ENCODE data around the gene PPP3R1.

PPP3R1 gene

GRCh38 chr2:68258851-68259250 lies 6.5 kb upstream of the PPP3R1 start:
- no peak for DNase-seq (ENCODE audit: low read depth in 2 of 2)

GRCh38 chr2:68256093-68256450 lies 3.7 kb upstream of the PPP3R1 start:
- DNase-seq (ENCODE audit: low read depth in 2 of 2), result no peak

- DNase-seq (ENCODE audit: low read depth in 2 of 2), result no peak
Observed at GRCh38 chr2:68253219-68254068, 1.1 kb upstream of the PPP3R1 start.

GRCh38 chr2:68251855-68252399 lies 405 bp downstream of the PPP3R1 start:
- peak; percentile 22 for DNase-seq (ENCODE audit: low read depth in 2 of 2)

- peak; percentile 42 to 59 for DNase-seq (ENCODE audit: low read depth in 2 of 2)
Observed at GRCh38 chr2:68251187-68251854, 1.0 kb downstream of the PPP3R1 start.

GRCh38 chr2:68250652-68251186 lies 1.6 kb downstream of the PPP3R1 start:
- no peak for DNase-seq (ENCODE audit: low read depth in 2 of 2)

- DNase-seq (ENCODE audit: low read depth in 2 of 2), result no peak
Observed at GRCh38 chr2:68250196-68250595, 2.1 kb downstream of the PPP3R1 start.

- no peak for DNase-seq (ENCODE audit: low read depth in 2 of 2)
Observed at GRCh38 chr2:68248806-68249205, 3.5 kb downstream of the PPP3R1 start.

- no peak for DNase-seq (ENCODE audit: low read depth in 2 of 2)
Observed at GRCh38 chr2:68248361-68248760, 4.0 kb downstream of the PPP3R1 start.

- DNase-seq (ENCODE audit: low read depth in 2 of 2), result no peak
Observed at GRCh38 chr2:68246396-68246795, 5.9 kb downstream of the PPP3R1 start.

- DNase-seq (ENCODE audit: low read depth in 2 of 2), result no peak
Observed at GRCh38 chr2:68245672-68246071, 6.7 kb downstream of the PPP3R1 start.

- DNase-seq (ENCODE audit: low read depth in 2 of 2), result no peak
Observed at GRCh38 chr2:68245066-68245465, 7.3 kb downstream of the PPP3R1 start.

GRCh38 chr2:68244456-68244855 lies 7.9 kb downstream of the PPP3R1 start:
- DNase-seq (ENCODE audit: low read depth in 2 of 2), result no peak

GRCh38 chr2:68241732-68242131 lies 10.6 kb downstream of the PPP3R1 start:
- DNase-seq (ENCODE audit: low read depth in 2 of 2), result no peak

- no peak for DNase-seq (ENCODE audit: low read depth in 2 of 2)
Observed at GRCh38 chr2:68240446-68240845, 11.9 kb downstream of the PPP3R1 start.

GRCh38 chr2:68238955-68239822 lies 13.1 kb downstream of the PPP3R1 start:
- DNase-seq (ENCODE audit: low read depth in 2 of 2), result no peak

- DNase-seq (ENCODE audit: low read depth in 2 of 2), result no peak
Observed at GRCh38 chr2:68237976-68238580, 14.3 kb downstream of the PPP3R1 start.

GRCh38 chr2:68237404-68237803 lies 14.9 kb downstream of the PPP3R1 start:
- no peak for DNase-seq (ENCODE audit: low read depth in 2 of 2)

GRCh38 chr2:68236876-68237275 lies 15.5 kb downstream of the PPP3R1 start:
- no peak for DNase-seq (ENCODE audit: low read depth in 2 of 2)

- DNase-seq (ENCODE audit: low read depth in 2 of 2), result no peak
Observed at GRCh38 chr2:68236103-68236734, 16.1 kb downstream of the PPP3R1 start.

- no peak for DNase-seq (ENCODE audit: low read depth in 2 of 2)
Observed at GRCh38 chr2:68235090-68235489, 17.2 kb downstream of the PPP3R1 start.
